ENCODE measurements around the gene G6PC1. TPM values are rescaled to one million over a fixed set of nuclear protein-coding genes. Genes with fewer than 3 reads are reported as not detected.
A peak's percentile ranks its signal among the peaks of the same experiment; 100 is the strongest.

Gene G6PC1
- total and polyA plus RNA-seq, 2 of the 13 experiments (the other 11 are each of a cell fraction or from before 2014, with no cell fraction given) = 1.7 to 37.9 TPM

GRCh38 chr17:42878123-42878880 lies 22.3 kb upstream of the G6PC1 start (continued):
- TF ChIP-seq ZBTB40 (IDR thresholded peaks at IDR 0.05) (no peak), ZBTB40 (CRISPR knock-in tag; IDR thresholded peaks at IDR 0.05) (no peak), GATA4 (IDR thresholded peaks at IDR 0.05; ENCODE audit: borderline replicate concordance, low read depth) (no peak), ZNF639 (CRISPR knock-in tag; conservative IDR thresholded peaks at IDR 0.05) (no peak), ZBTB10 (CRISPR knock-in tag; IDR thresholded peaks at IDR 0.05; ENCODE audit: borderline replicate concordance) (no peak), CHD2 (IDR thresholded peaks at IDR 0.05; ENCODE audit: low read depth, low read length) (no peak), NFE2 (CRISPR knock-in tag; IDR thresholded peaks at IDR 0.05) (no peak), RAD51 (IDR thresholded peaks at IDR 0.05; ENCODE audit: borderline replicate concordance) (peak; percentile 10; the same call in 1 of the 2 replicates), ZNF543 (CRISPR knock-in tag; IDR thresholded peaks at IDR 0.05) (peak; percentile 51; the same call in 1 of the 2 replicates), TFDP2 (CRISPR knock-in tag; IDR thresholded peaks at IDR 0.05) (no peak), REXO4 (CRISPR knock-in tag; IDR thresholded peaks at IDR 0.05; ENCODE audit: borderline replicate concordance) (no peak), STAG1 (CRISPR knock-in tag; IDR thresholded peaks at IDR 0.05) (peak; percentile 12; the same call in 1 of the 2 replicates), BCL6 (CRISPR knock-in tag; IDR thresholded peaks at IDR 0.05) (peak; percentile 55; the same call in 1 of the 2 replicates)

Data from HepG2 (cell line).